ENCODE results near the gene NKAIN2. TPM values are rescaled to one million over a fixed set of nuclear protein-coding genes. Genes with fewer than 3 reads are reported as not detected.

Gene NKAIN2
- total and polyA plus RNA-seq, 2 donors (not counting 3 experiments of a cell fraction or from before 2014, with no cell fraction given), result 0.03 TPM; not detected in 1

DNA sequence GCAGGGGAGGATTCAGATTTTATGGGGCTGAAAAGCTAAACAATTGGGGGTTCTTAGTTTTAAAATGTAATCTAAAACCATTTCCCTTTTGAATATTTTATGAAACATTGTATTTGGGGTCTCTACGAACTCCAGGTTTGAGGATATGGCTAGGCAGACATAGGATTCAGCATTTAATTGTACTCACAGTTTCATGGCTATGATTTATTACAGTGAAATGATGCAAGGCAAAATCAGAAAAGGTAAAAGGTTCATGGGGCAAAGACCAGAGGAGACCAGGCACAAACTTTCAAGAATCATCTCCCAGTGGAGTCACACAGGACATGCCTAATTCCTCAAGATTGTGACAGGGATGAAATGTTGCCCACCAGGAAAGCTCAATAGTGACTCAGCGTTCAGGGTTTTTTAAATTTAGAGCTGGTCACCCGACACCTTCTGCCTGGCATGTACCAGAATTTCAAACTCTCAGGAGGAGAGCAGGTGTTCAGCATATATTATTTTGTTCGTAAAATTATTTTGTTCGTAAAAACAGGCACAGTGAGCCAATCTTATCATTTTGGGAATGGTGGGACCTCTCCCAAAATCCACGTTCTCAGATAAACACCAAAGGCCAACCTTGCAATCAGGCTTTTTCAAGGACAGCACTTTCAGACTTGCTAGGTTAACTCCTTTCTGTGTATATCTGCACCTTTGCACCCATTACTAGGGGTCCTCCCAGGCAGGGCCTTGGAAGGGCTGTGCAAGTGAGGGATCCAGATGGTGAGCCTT is 270.3 kb downstream of the NKAIN2 start:
- no peak overlapping the region for H3K4me2 ChIP-seq (ENCODE audit: insufficient read depth, low read length)

More for the DNA sequence above, 270.3 kb downstream of the NKAIN2 start:
- Histone ChIP-seq H3K79me2 (ENCODE audit: control insufficient read depth, insufficient read depth, low read length) (no peaks in the 10 kb centered on the region), H4K20me1 (replicated peaks; ENCODE audit: control insufficient read depth, extremely low read depth, insufficient read depth, low read length) (no peaks in the 10 kb centered on the region), H3K27ac (ENCODE audit: insufficient read depth, low read depth, low read length) (no peak overlapping the region), H3K4me3 (replicated peaks in 1 of 3; ENCODE audit: insufficient read depth in 1 of 3, low read depth in 1 of 3, low read length in 3 of 3) (no peak overlapping the region), H3K27me3 (ENCODE audit: control insufficient read depth in 2 of 2, insufficient read depth in 2 of 2, low read length in 2 of 2) (no peaks in the 10 kb centered on the region), H2AFZ (ENCODE audit: low read depth, low read length) (no peak overlapping the region), H3K9me1 (replicated peaks; ENCODE audit: control insufficient read depth, extremely low read depth, insufficient read depth, low read length) (no peaks in the 10 kb centered on the region), H3K4me1 (ENCODE audit: control insufficient read depth, extremely low read depth, insufficient read depth, low read length) (no peaks in the 10 kb centered on the region), H3K9me3 (replicated peaks; ENCODE audit: control insufficient read depth, insufficient read depth, low read length) (no peaks in the 10 kb centered on the region), H3K36me3 (ENCODE audit: control insufficient read depth in 2 of 2, extremely low read depth in 1 of 2, insufficient read depth in 2 of 2, low read length in 2 of 2) (no peaks in the 10 kb centered on the region), H3K9ac (replicated peaks; ENCODE audit: extremely low read depth, insufficient read depth, low read length) (no peak overlapping the region)
- no peak for FAIRE-seq
- intact Hi-C loops (cut with micrococcal nuclease) (no loop called here), dilution Hi-C loops (cut with MboI; ENCODE audit: extremely low pct_ligation_motif_present, low sequenced_read_pairs) (no loop called here)
- BruUV-seq (replicated peaks), result no TSS peak
- CTCF ChIA-PET, result interaction anchor here (1.4 kb wide), 2 partner anchors 11 to 14 kb away, joined by 3 to 4 read pairs; no protein-coding TSS in a partner anchor
- POLR2A ChIA-PET, result no interaction called here
- no peak for DNase-seq (ENCODE audit: low read depth, low spot score)
- no peak for TF ChIP-seq POLR2AphosphoS5 (IDR thresholded peaks at IDR 0.05; ENCODE audit: insufficient read depth, low read depth, low read length)
- TF ChIP-seq, protein P1, sequence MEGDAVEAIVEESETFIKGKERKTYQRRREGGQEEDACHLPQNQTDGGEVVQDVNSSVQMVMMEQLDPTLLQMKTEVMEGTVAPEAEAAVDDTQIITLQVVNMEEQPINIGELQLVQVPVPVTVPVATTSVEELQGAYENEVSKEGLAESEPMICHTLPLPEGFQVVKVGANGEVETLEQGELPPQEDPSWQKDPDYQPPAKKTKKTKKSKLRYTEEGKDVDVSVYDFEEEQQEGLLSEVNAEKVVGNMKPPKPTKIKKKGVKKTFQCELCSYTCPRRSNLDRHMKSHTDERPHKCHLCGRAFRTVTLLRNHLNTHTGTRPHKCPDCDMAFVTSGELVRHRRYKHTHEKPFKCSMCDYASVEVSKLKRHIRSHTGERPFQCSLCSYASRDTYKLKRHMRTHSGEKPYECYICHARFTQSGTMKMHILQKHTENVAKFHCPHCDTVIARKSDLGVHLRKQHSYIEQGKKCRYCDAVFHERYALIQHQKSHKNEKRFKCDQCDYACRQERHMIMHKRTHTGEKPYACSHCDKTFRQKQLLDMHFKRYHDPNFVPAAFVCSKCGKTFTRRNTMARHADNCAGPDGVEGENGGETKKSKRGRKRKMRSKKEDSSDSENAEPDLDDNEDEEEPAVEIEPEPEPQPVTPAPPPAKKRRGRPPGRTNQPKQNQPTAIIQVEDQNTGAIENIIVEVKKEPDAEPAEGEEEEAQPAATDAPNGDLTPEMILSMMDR (IDR thresholded peaks at IDR 0.05; ENCODE audit: extremely low read depth in 1 of 2, insufficient read depth in 1 of 2, low read depth in 1 of 2, low read length in 2 of 2), result no peak
- TF ChIP-seq POLR2A (IDR thresholded peaks at IDR 0.05; ENCODE audit: low read depth, low read length), result no peak
- TF ChIP-seq FOS (IDR thresholded peaks at IDR 0.05; ENCODE audit: borderline replicate concordance, insufficient read depth, low read length), result no peak
- no peak for TF ChIP-seq MYC (IDR thresholded peaks at IDR 0.05; ENCODE audit: low read depth, low read length)
- no peak for TF ChIP-seq EZH2 (IDR thresholded peaks at IDR 0.05; ENCODE audit: borderline replicate concordance, low read depth, low read length, severe bottlenecking)
- no peak for TF ChIP-seq GATA2 (IDR thresholded peaks at IDR 0.05; ENCODE audit: insufficient read depth, insufficient read length, low read depth, low read length)
- no peak for TF ChIP-seq JUN (IDR thresholded peaks at IDR 0.05; ENCODE audit: borderline replicate concordance, insufficient read depth, insufficient read length, low read depth)
- TF ChIP-seq, protein P2, sequence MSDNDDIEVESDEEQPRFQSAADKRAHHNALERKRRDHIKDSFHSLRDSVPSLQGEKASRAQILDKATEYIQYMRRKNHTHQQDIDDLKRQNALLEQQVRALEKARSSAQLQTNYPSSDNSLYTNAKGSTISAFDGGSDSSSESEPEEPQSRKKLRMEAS (IDR thresholded peaks at IDR 0.05; ENCODE audit: insufficient read depth, insufficient read length), result no peak
